ENCODE results near the gene ALG9.

Gene ALG9

DNA sequence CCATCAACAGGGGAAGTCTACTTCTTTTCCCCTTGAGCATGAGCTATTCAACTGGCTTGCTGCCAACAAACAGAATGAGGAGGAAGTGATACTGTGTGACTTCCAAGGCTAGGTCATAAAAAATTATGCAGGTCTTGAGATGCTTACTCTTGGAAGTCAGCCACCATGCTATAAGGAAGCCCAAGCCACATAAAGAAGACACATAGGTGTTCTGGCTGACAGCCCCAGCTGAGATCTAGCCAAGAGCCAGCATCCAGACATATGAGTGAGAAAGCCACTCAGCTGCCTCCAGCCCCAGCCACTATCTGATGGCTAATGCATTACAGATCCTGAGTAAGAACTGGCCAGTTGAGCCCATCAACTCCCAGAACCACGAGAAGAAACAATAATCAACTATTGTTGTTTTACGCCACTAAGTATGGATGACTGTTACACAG, 74.2 kb downstream of the ALG9 start:
- ChIA-PET CTCF (interaction anchor here (0.8 to 5.6 kb wide), 8 partner anchors 10 to 60 kb away, joined by 3 to 51 read pairs (median 4); no protein-coding TSS in a partner anchor), POLR2A (no interaction called here)
- TF ChIP-seq, protein P1, sequence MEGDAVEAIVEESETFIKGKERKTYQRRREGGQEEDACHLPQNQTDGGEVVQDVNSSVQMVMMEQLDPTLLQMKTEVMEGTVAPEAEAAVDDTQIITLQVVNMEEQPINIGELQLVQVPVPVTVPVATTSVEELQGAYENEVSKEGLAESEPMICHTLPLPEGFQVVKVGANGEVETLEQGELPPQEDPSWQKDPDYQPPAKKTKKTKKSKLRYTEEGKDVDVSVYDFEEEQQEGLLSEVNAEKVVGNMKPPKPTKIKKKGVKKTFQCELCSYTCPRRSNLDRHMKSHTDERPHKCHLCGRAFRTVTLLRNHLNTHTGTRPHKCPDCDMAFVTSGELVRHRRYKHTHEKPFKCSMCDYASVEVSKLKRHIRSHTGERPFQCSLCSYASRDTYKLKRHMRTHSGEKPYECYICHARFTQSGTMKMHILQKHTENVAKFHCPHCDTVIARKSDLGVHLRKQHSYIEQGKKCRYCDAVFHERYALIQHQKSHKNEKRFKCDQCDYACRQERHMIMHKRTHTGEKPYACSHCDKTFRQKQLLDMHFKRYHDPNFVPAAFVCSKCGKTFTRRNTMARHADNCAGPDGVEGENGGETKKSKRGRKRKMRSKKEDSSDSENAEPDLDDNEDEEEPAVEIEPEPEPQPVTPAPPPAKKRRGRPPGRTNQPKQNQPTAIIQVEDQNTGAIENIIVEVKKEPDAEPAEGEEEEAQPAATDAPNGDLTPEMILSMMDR (IDR thresholded peaks at IDR 0.05; ENCODE audit: control extremely low read depth, extremely low read depth, low read depth, missing control alignments) = no peak
- DNase-seq (ENCODE audit: extremely low spot score) = peak; percentile 25

DNA sequence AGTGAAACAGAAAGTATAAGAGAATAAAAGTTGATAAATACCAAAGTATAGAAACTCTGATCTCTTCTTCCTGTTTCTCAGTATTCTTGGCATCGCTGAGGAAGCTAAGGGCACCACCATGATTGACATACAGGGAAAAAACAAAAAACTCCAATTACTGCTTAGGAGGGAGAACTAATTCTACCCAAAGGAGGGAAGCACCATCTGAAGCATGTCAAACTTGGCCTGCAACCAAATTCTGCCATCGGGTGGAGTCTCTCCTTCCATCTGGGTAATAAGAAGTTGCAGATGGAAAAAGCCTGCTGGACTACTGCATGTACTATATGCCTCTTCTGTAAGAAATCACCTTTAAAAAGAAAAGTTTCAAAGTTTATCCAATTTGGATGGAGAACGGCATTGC, 74.7 kb downstream of the ALG9 start:
- TF ChIP-seq, protein P1 (IDR thresholded peaks at IDR 0.05; ENCODE audit: control extremely low read depth, extremely low read depth, low read depth, missing control alignments) = no peak
- CTCF ChIA-PET = interaction anchor here (0.8 to 5.6 kb wide), 11 partner anchors 10 to 61 kb away, joined by 3 to 51 read pairs (median 4); no protein-coding TSS in a partner anchor
- POLR2A ChIA-PET = no interaction called here
- no peak for DNase-seq (ENCODE audit: extremely low spot score)

DNA sequence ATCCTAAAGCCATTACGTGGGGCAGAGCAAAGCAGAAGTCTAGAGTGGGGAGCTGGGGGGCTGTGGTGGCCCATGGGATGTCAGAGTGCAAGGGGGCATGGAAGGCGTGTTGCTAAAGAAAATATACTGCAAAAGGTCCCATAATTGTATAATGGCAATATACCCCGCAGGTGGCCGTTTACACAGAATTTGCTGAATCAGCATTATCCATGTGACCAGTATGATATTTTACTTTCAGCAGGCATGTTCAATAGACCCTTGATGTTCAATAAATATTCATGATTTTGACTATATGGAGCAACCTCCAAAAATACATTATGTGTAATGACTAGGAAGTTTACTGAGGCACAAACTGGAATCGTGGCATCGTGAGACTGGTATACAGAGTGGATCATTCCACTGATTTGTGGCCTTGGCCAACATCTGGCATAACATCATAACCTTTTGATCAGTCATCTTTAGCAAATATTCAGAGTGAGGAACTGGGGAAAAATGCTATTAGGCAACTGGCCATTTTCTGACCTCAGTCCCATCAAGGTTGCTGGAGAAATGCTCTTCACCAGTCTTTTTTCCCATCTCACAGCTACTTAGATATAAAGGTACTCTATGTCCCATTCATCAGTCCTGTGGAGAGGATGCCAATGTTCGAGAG, 75.9 kb downstream of the ALG9 start:
- CTCF ChIA-PET = interaction anchor here (1.3 to 5.6 kb wide), 5 partner anchors 12 to 62 kb away, joined by 4 to 51 read pairs (median 9); no protein-coding TSS in a partner anchor
- DNase-seq (ENCODE audit: extremely low spot score) = no peak
- POLR2A ChIA-PET = no interaction called here
- TF ChIP-seq, protein P1 (IDR thresholded peaks at IDR 0.05; ENCODE audit: control extremely low read depth, extremely low read depth, low read depth, missing control alignments) = no peak

DNA sequence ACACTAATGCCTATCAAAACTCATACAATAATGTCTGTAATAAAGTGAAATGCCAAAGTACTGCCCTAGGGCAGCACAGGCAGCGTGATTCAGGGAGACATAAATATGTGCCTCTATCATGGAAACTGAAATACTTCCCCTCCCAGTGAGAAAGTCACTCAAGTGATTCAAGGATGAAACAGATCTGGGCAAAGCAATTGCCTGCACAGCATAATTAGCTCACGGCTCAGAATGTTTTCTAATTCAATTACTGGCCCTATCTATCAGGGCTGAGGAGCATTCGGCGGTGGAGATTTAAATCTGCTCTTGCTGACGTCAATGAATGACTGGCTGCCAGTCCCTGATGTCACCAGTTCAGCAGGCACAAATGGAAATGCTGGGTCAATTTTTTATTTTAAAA, 77.5 kb downstream of the ALG9 start:
- no peak for DNase-seq (ENCODE audit: extremely low spot score)
- CTCF ChIA-PET = interaction anchor here (1.5 to 5.6 kb wide), 4 partner anchors 10 to 207 kb away, joined by 4 to 51 read pairs (median 6); no protein-coding TSS in a partner anchor
- TF ChIP-seq, protein P1 (IDR thresholded peaks at IDR 0.05; ENCODE audit: control extremely low read depth, extremely low read depth, low read depth, missing control alignments) = no peak
- POLR2A ChIA-PET = no interaction called here

DNA sequence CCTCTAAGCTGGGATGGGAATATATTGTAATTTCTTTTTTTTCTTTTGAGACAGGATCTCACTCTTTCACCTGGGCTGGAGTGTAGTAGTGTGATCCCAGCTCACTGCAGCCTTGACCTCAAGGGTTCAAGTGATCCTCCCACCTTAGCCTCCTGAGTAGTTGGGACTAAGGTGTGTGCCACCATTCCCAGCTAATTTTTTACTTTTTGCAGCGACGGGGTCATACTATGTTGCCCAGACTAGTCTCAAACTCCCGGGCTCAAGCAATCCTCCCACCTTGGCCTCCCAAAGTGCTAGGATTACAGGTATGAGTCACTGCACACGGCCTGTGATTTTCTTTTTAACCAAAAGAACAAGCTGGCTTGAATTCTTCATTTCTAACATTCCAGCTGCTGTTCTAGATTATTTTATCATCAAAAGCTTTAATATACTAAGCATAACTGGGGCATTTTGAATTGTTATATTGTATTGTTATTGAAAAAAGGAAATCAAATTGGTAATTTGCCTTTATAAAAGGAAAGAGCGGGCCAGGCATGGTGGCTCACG, 78.4 kb downstream of the ALG9 start:
- CTCF ChIA-PET = interaction anchor here (1.7 to 5.6 kb wide), 3 partner anchors 9 to 15 kb away, joined by 4 to 51 read pairs (median 8); no protein-coding TSS in a partner anchor
- POLR2A ChIA-PET = no interaction called here
- TF ChIP-seq, protein P1 (IDR thresholded peaks at IDR 0.05; ENCODE audit: control extremely low read depth, extremely low read depth, low read depth, missing control alignments) = no peak

DNA sequence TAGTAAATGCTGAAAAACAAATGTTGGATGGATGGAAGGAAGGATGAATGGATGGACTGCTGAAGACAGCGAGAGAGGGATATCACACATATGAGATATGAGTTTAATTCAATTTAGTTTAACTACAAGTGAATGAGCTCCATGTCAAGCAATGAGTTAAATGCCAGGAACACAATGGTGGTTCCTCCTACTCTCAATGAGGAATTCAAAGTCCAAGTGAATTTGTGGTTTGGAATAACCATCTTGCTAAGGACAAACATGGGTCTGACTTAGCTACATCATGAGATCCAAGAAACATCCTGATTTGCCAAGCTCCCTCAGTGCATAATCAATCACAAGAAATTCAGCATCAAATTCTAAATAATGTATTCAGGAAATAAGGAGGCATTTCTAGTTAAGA, 79.1 kb downstream of the ALG9 start:
- DNase-seq (ENCODE audit: extremely low spot score) = no peak
- ChIA-PET POLR2A (no interaction called here), CTCF (interaction anchor here (0.8 to 5.6 kb wide), 4 partner anchors 8 to 226 kb away, joined by 3 to 51 read pairs (median 6); no protein-coding TSS in a partner anchor)
- TF ChIP-seq, protein P1 (IDR thresholded peaks at IDR 0.05; ENCODE audit: control extremely low read depth, extremely low read depth, low read depth, missing control alignments) = no peak

More for the DNA sequence above, 78.4 kb downstream of the ALG9 start:
- no peak for DNase-seq (ENCODE audit: extremely low spot score)
